Inferior parietal cortex (tissue), 1 donor: ENCODE results near the gene RFXAP.
"Not testable (repeated sequence)": the region's sequence is repeated elsewhere in the genome, so short reads cannot be mapped to it uniquely, and the experiment has no call there.

Experiments
- DNase-seq: peaks from one replicate; pipeline ENCODE4 v3.0.0-alpha.2; 2016; ENCODE audit errors: extremely low spot score

The RFXAP gene, protein sequence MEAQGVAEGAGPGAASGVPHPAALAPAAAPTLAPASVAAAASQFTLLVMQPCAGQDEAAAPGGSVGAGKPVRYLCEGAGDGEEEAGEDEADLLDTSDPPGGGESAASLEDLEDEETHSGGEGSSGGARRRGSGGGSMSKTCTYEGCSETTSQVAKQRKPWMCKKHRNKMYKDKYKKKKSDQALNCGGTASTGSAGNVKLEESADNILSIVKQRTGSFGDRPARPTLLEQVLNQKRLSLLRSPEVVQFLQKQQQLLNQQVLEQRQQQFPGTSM

DNA sequence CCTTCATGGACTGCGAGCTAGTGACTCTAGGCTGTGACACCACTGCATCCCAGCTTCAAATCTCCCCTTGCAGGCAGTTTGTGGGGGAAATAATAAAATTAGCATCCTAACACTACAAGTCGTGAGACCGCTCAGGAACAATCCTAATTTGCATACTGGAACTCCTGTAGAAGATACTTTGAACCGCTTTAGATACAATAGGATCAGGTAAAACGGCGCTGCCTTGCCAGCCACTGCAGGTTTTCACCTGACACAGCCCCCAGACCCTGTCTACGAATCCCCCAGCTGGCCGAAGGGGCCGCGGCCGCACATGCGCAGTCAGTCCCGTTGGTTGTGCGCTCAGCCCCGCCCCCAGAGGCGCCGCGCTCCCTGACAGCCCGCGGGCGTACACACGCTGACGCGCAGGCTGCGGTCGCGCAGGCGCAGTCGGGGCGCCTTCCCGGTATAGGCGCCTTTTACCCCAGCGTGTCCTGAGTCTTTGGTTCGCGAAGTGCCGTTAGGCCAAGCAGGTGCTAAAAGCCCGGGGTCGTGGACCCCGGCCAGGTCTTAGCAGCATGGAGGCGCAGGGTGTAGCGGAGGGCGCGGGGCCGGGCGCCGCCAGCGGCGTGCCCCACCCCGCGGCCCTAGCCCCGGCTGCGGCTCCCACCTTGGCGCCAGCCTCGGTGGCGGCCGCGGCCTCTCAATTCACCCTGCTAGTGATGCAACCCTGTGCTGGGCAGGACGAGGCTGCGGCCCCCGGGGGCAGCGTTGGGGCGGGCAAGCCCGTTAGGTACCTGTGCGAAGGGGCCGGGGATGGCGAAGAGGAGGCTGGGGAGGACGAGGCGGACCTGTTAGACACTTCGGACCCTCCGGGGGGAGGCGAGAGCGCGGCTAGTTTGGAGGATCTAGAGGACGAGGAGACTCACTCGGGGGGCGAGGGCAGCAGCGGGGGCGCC, at the start of gene RFXAP:
Gene RFXAP (plus strand): TSS at position 419 of the 935 bp plus-strand sequence. CDS start 136 bp downstream, at position 555.
- DNase-seq = peak; percentile 90

DNA sequence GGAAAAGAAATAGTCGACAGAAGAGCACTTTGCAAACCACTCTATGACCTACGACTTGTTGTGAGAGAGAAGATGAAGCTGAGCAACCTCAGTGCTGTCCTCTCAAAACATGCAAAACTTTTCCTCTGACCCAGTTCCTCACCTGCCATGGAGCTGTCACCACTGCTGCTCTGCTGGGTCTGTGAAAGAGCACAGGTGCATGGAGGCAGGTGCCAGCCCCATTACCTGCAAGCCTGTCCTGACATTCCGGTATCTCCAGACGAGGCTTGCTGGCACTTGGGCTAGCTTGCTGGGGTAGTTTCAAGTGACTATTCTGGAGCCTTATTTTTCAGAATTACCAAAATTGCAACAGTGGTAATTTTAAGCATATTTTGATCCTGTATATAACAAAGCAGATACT, 49.5 kb upstream of the RFXAP start:
- DNase-seq = no peak

DNA sequence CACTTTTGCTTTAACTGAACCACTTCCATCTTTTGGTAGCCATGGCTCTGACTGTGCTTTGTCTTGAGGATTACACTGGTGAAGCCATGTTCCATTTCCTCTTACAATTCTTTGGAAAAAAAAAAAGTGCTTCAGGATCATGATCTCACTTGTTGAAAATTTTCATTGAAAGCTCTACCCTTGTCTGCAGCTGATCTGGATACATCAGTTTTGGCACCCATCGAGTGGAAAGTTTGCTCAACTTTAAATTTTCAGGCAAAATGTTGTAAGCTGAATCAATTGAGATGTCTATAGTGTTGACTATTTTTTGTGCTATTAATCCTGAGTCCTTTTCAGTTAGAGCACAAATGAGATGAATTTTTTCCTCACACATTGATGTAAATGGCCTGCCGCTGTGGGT, 48.3 kb upstream of the RFXAP start:
- DNase-seq = no peak

DNA sequence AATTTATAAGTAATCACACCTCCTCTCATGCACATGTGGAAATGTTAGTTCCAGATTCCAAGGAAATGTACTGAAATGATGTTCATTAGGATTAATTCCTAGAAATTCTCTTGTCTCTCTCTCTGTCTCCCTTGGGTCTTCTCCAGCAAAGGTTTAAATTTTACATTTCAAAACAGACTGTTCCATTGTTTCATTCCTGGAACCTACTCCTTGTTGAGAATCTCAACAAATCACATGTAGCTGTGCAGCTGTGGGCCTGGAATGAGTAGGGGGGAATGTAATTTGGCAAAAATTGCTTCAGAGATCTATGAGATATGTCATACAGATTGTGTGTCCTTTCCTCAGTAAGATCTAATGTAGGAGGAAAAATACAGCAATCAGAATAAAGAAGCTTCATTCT, 46.2 kb upstream of the RFXAP start:
- DNase-seq = no peak

DNA sequence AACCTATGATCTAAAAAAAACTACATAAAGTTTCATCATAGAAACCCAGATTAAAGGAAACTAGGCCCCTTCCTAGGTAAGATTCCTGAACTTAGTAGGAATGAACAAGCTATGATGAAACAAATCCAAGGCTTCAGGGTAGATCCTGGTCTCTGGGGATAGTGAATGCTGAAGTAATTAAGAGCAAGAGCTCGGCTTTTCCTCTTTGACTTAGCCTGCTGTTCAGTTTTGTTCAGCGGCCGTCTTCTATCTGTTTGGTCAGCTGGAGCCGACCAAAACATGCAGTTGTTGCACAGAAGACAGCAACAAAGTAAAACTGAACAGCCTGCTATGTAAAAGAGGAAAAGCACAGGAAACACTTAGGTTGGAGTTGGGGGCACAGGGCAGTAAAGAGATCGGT, 44.1 kb upstream of the RFXAP start:
- DNase-seq = no peak

DNA sequence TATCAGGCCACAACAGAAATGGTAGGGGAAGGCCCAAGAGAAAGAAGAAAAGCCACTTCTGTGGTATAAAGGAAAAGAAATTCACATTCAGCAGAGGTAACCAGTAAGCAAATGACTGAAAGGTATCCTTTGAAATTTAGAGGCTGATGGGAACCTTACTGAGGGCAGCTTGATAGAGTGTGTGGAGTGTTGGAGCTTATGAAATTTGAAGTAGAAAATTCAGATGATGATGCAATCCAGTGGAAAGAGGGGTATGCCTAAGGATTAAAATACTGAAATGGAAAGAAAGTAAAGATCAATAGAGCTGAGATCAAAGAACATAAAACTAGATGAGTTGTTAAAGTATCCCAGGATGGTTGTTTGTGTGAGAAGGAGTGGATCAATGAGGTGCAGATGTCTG, 42.8 kb upstream of the RFXAP start:
- no peak for DNase-seq

DNA sequence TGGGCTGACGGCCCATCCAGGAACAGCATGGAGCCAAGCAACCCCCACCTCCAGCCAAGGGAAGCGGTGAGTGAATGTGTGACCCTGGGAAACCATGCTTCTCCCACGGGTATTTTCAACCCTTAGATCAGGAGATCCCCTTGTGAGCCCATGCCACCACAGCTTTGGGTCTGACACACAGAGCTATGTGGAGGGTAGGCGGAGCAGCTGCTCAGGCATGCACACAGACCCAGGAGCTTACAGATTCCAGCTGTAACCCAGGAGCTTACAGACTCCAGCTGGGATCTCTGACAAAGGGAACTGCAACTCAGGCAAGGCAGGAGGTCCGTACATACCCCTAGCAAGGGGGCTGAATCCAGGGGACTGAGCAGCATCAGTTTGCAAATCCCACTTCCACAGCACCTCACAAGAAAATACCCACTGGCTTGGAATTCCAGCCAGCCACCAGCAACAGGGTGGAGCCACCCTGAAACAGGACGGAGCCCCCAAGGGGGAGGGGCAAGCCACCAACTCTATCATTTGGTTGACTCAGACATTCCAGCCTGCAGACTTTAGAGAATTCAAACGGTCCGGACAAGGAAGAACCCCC, 40.8 kb upstream of the RFXAP start:
- DNase-seq = no peak

DNA sequence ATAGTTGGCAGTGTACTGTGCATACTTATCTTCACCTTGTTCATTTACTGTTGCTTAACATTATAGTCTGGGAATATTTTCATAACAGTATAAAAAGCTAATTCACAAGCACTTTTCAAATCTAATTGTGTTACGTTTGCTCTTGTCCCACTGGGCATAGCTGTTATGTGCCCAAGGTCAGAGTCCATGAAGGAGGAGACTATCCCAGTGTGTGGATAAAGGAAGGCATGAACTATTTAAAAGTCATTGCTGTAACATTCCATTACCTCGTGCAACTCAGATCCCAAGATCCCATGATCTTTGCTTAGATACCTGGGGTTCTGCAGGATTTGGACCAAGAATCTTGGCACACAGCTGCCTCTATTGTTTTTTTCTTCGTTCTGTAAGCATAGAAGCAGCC, 35.1 kb upstream of the RFXAP start:
- DNase-seq = no peak

DNA sequence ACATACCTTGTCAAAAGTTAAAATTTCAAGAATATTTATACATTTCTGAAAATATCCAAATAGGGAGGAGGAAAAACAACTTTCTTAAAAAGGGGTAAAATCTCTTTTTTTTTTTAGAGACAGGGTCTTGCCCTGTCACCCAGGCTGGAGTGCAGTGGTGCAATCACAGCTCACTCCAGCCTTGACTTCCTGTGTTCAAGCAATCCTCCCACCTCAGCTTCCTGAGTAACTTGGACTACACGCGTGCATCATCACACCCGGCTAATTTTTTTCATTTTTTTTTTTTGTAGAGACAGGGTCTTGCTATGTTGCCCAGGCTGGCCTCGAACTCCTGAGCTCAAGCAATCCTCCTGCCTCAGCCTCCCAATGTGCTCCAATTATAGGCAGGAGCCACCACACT, 32.8 kb upstream of the RFXAP start:
- DNase-seq = not testable (repeated sequence)

DNA sequence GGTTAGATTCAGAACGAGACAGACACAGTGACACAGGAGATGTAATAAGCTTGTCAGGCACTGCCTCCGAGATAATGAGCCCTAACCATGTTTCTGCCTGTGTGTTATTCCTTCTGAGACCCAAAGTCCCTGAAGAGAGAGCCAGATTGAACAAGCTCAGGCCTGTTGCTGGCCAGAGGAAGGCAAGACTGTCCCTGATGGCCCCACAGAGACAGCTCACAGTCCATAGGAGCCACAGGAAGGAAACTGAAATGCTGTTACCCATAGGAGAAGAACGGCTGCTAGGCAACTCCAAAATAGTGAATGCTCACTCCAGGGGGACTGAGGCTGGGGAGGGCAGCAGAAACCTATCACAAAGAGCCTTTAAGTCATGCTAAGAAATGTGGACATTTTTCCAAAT, 31.8 kb upstream of the RFXAP start:
- no peak for DNase-seq

DNA sequence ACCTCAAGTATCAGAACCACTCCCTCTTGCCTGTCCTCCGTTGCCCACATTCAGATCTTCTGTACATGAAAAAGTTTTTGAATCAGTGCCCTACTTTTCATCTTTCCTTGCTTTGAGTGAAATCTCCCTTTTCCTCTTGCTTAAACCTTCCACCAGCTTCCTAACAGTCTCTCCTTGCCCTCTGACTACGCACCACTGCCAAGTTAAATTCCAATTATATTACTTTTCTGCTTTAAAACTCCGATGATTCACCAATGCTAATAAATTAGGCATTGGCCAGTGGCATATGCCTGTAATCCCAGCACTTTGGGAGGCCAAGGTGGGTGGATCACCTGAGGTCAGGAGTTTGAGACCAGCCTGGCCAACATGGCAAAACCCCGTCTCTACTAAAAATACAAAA, 30.7 kb upstream of the RFXAP start:
- DNase-seq = no peak

DNA sequence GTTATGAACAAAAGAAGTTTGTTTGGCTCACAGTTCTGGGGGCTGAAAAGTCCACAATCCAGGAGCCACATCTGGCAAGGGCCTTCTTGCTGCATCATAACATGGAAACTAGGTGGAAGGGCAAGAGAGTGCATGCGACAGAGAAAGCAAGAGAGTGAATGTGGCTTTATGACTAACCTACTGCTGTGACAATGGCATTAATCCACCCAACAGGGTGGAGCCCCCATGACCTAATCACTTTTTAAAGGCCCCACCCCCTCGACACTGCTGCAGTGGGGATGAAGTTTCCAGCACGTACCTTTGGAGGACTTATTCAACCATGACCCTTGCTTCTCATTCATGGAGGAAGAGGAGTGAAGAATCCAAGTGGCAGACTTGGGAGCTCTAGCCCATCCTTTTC, 30.0 kb upstream of the RFXAP start:
- no peak for DNase-seq

DNA sequence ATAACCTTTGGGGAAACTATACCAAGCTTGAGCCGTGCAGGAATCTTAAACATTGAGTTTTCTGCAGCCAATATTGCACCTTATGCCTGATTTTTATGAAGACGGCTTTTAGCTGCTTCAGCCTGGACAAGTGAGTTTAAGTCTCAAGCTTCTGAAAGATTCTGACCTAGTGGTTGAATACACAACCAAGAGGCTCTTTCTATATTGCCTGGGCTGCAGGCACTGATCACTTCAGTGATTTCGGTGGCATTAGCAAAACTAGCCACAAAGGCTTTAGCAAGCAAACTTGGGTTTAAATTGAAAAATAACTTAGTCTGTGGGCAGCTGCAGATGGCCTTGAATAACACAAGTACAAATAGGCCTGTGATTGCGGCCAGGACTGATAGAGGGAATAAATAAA, 29.3 kb upstream of the RFXAP start:
- DNase-seq = no peak

DNA sequence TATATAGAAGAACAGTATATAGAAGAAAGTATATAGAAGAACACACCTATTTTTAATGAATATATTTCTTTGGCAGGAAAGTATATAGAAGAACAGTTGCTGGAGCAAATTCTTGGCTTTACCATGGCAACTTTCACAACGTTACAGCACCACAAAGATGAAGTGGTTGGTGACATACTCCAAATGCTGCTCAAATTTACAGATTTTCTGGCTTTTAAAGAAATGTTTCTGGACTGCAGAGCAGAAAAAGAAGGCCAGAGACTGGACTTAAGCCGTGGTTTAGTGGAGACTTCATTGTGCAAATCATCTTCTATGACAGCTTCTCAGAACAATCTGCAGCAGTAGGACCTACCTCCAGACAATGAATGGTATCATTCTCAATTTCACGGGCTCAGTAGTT, 24.3 kb upstream of the RFXAP start:
- DNase-seq = no peak

DNA sequence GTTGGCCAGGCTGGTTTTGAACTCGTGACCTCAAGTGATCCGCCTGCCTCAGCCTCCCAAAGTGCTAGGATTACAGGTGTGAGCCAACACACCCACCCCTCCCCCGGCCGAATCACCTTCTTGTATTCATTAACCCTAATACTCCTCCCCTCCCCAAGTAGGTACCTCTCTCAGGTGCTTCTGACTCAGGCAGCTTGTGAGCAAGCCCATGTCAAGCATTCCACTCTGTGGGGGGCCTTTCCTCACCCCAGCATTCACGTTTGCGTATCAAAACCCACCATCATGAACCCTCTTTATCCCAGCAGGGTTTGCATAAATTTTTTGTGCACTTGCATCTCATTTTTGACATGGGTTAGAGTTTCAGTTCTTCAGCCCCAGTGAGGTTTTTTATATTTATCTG, 23.6 kb upstream of the RFXAP start:
- DNase-seq = no peak

DNA sequence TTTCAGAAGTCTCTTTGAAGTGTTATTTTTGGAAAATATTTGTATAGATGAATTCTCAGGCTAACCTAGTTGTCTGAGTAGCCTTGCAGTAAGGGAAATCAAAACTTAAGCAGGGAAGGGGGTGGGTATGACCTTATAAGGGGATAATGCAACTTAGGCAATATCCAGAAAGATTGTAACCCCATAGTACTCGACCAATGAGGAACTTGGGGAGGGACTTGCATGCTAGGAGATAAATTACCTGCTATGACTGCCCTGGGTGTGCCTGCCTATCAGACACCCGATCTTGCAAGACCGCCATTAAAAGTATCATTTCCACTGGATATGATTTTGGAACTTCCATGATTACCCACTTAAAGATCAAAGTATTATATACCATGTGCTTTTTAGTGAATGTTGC, 23.0 kb upstream of the RFXAP start:
- no peak for DNase-seq

DNA sequence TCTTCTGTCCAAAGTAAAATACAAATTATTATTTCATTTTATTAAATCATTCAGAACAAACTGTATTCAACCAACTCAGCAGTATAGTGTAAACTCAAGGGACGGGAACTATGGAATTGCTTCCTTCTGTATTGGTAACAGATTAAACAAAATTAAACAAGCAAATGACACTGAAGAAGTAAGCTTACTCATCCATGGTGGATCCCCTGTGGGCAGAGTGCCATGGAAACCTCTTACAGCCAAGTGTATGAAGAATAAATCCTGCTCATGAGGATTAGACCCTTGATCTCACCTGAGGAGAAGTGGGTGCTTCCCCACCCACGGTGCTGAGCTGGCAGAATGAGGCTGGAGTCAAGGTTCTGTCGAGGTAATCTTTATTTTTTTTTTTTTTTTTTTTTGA, 18.0 kb upstream of the RFXAP start:
- no peak for DNase-seq

DNA sequence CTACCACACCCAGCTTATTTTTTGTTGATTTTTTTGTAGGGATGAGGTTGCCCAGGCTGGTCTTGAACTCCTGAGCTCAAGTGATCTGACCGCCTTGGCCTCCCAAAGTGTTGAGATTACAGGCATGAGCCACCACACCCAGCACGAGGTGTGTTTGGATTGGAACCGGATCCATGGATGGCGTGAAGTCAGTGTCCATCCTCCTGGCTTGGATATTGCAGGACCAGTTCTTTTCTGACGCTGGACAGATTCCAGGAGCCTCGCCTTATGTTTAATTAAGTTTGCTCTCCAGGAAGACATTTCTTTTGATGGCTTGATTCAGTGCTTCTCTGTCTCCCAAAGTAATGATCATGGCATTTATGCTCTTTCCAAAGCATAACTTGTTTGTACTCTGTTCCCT, 14.4 kb upstream of the RFXAP start:
- no peak for DNase-seq

DNA sequence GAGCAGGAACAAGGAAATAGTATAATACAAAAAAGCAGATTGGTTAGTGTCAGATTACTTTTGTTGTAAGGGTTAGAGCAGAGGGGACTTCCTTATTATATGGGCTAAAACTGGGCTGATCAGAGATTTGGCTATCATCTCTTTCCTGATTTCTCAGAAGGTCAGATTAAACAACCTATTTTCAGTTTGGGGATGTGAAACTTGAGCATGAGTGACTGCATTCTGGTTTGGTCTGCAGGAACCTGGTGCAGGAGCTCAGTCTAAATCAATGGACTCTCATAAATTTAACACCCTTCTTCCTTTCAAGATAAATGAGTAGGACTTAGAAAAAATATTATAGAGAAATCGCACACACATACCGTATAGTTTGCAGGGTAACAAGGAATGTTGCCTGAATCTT, 12.9 kb upstream of the RFXAP start:
- DNase-seq = no peak

DNA sequence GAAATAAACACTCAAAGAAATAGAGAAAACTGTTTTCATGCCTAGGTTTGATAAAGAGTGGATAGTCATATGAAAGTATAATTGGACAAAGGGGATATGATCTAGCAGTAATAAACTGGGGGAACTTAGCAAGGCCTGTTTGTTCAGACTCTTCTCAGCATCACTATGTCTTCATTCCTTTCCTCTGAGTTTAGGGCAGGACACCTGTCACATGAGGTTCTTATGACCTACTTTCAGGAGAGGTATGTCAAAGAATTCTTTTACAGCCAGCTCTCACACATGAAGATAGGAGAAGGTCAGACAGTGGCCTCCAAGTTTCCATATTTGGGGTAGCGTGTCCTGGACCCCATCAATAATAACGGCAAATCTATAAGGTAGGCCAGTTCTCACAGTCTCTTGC, 11.4 kb upstream of the RFXAP start:
- DNase-seq = no peak

DNA sequence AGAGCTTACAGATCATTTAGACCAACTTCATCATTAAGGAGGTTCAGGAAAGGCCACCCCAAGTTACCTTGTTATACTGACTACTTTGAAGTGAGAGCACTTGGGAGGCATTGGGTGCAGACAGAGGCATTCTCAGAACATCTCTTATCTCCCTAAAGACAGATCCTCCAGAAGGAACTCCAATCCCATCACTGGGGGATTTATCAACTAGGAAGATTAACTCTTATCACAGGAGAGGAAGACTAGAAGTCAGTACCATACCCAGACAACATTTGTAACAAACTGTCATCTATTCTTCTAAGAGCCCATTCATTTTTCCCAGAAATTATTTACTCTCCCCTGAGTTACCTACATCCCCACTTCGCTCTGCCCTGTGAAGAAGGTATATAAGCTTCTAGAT, 5.8 kb upstream of the RFXAP start:
- no peak for DNase-seq

DNA sequence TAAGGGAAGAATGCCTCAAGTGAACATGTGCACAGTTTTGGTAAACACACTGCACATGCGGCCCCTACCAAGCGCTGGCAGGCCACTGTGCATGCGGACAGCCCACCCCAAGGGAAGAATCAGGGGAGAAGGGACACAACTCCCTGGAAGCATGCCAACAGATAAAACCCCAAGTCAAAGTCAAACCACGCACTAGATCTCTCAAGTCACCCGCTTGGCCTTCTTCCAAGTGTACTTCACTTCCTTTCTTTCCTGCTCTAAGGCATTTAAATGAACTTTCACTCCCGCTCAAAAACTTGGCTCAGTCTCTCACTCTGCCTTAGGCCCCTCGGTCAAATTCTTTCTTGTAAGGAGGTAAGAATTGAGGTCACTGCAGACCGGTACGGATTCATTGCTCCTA, 4.6 kb upstream of the RFXAP start:
- DNase-seq = no peak

DNA sequence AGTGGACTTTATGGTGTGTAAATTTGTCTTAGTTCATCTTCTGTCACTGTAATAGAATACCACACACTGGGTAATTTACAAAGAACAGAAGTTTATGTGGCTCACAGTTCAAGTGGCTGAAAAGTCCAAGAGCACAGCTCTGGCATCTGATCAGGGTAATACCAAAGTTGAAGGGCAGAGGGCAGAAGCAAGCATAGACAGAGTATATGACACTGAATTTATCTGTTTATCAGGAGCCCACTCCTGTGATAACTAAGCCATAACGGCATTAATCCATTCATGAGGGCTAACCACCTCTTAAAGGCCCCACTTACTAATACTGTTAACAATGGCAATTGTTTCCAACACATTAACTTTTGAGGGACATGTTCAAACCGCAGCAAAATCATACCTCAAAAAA, 4.0 kb upstream of the RFXAP start:
- no peak for DNase-seq
